GM06990 (cell line): ENCODE results near the gene BRWD1.

ENCODE experiments used
- DNase-seq: peaks from one replicate; pipeline ENCODE4 v3.0.0-alpha.2; 2011; ENCODE audit not compliant: insufficient read length; ENCODE audit errors: extremely low read depth
- H3K27me3 ChIP-seq: replicated peaks from 2 replicates; pipeline ENCODE4 v1.6.0; 2011; ENCODE audit warnings: low read length; ENCODE audit not compliant: control insufficient read depth, insufficient read depth
- H3K36me3 ChIP-seq: 2 replicates; pipeline ENCODE4 v1.5.1; 2011; ENCODE audit warnings: low read length; ENCODE audit not compliant: control insufficient read depth, insufficient read depth
- H3K4me3 ChIP-seq: replicated peaks from 2 replicates; pipeline ENCODE4 v1.5.1; 2011; ENCODE audit warnings: low read depth, mild to moderate bottlenecking, control low read depth, low read length
- CTCF ChIP-seq: IDR thresholded peaks from 2 replicates; pipeline ENCODE4 v1.5.1; 2011; ENCODE audit warnings: low read length, control low read depth, mild to moderate bottlenecking, inconsistent platforms; ENCODE audit not compliant: insufficient read depth, poor library complexity, severe bottlenecking

Gene BRWD1

GRCh38 chr21:39269620-39270019 is 43.8 kb downstream of the BRWD1 start:
- no peak for TF ChIP-seq CTCF
- H3K27me3 ChIP-seq: no peaks in the 10 kb centered on the region
- H3K36me3 ChIP-seq: peaks cover 1% of the 10 kb centered on the region
- no peak for DNase-seq
- no peak overlapping the region for H3K4me3 ChIP-seq

GRCh38 chr21:39265603-39266002 is 47.8 kb downstream of the BRWD1 start:
- H3K27me3 ChIP-seq: no peaks in the 10 kb centered on the region
- no peak for DNase-seq
- no peak overlapping the region for H3K4me3 ChIP-seq
- peaks cover 2% of the 10 kb centered on the region for H3K36me3 ChIP-seq
- no peak for TF ChIP-seq CTCF

- H3K27me3 ChIP-seq: no peaks in the 10 kb centered on the region
- DNase-seq: no peak
- no peak for TF ChIP-seq CTCF
- H3K4me3 ChIP-seq: no peak overlapping the region
- H3K36me3 ChIP-seq: peaks cover 2% of the 10 kb centered on the region
These were observed 50.1 kb downstream of the BRWD1 start for GRCh38 chr21:39263372-39263771.

GRCh38 chr21:39258207-39258606 is 55.2 kb downstream of the BRWD1 start:
- Histone ChIP-seq H3K4me3 (no peak overlapping the region), H3K27me3 (no peaks in the 10 kb centered on the region), H3K36me3 (peaks cover 4% of the 10 kb centered on the region; the same call in 1 of the 2 replicates)
- no peak for TF ChIP-seq CTCF
- no peak for DNase-seq

GRCh38 chr21:39251326-39251725 is 62.1 kb downstream of the BRWD1 start:
- no peak for DNase-seq
- Histone ChIP-seq H3K4me3 (no peak overlapping the region), H3K36me3 (peaks cover 4% of the 10 kb centered on the region), H3K27me3 (no peaks in the 10 kb centered on the region)
- no peak for TF ChIP-seq CTCF

GRCh38 chr21:39238275-39238674 is 75.2 kb downstream of the BRWD1 start:
- no peak for DNase-seq
- Histone ChIP-seq H3K4me3 (no peak overlapping the region), H3K36me3 (peaks cover 6% of the 10 kb centered on the region), H3K27me3 (no peaks in the 10 kb centered on the region)
- TF ChIP-seq CTCF: no peak
